ENCODE measurements around the gene CCDC187. TPM values are rescaled to one million over a fixed set of nuclear protein-coding genes. Genes with fewer than 3 reads are reported as not detected.

Gene CCDC187
- total and polyA plus RNA-seq, 2 of the 13 experiments (the other 11 are each of a cell fraction or from before 2014, with no cell fraction given): 0.03 to 0.13 TPM

DNA sequence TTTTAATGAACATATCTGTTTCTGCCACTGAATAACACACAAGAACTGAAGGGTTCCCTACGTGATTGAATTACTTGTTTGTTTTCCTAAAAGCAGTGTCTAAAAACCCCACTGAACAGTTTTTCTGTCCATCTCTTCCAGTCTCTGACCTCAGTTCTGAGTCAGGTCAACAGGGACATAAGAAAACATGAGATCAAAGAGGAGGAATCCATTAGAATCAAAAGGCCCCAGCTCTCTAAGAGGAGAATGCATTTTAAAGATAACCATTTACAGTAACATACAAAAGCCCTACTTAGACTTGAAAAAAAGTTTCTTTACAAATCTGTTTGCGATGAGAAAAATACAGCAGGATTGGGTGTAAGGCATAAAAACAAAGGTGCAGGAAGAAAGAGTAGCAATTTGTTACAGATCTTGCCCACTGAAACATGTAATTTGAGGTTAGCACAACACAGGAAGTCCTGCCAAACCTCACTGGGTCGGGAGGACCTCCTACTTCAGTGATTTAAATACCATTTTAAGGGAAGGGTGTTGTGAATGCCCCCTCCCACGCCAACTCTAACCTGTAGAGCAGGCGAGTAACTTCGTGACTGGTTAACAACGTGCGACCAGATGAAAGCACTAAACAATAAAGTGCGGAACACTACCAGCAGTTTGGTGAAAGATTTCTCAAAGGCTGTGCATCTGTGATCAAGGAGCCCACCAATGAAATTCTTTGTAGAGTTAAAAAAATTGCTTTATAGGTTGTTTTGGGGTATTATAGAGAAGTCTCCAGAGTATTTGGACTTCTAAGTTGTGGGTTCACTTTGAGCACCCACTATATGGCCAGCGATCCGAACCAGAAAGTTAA, 59.5 kb downstream of the CCDC187 start (continued):
- TF ChIP-seq ZFAT (CRISPR knock-in tag; conservative IDR thresholded peaks at IDR 0.05) (no peak), TEAD3 (CRISPR knock-in tag; optimal IDR thresholded peaks at IDR 0.05; ENCODE audit: borderline replicate concordance) (no peak), MXD4 (CRISPR knock-in tag; IDR thresholded peaks at IDR 0.05) (no peak), SP2 (CRISPR knock-in tag; IDR thresholded peaks at IDR 0.05) (no peak), ZBTB7A (CRISPR knock-in tag; IDR thresholded peaks at IDR 0.05) (no peak), ZSCAN29 (CRISPR knock-in tag; conservative IDR thresholded peaks at IDR 0.05) (no peak), ZNF446 (CRISPR knock-in tag; IDR thresholded peaks at IDR 0.05) (no peak), CREB1 (IDR thresholded peaks at IDR 0.05) (no peak), CREB1 (CRISPR knock-in tag; IDR thresholded peaks at IDR 0.05) (0 out of 2 replicates have a peak, but pooled peaks have one; percentile 19), ZNF160 (CRISPR knock-in tag; IDR thresholded peaks at IDR 0.05) (no peak), SAFB2 (CRISPR knock-in tag; IDR thresholded peaks at IDR 0.05; ENCODE audit: borderline replicate concordance, low read depth) (no peak), E2F1 (CRISPR knock-in tag; IDR thresholded peaks at IDR 0.05) (no peak), HCFC1 (IDR thresholded peaks at IDR 0.05; ENCODE audit: low read depth, low read length) (no peak), KDM2A (CRISPR knock-in tag; IDR thresholded peaks at IDR 0.05; ENCODE audit: borderline replicate concordance, low read depth) (no peak), ZNF296 (CRISPR knock-in tag; conservative IDR thresholded peaks at IDR 0.05) (no peak), ZNF292 (CRISPR knock-in tag; IDR thresholded peaks at IDR 0.05; ENCODE audit: borderline replicate concordance, low read depth) (no peak)
- TF ChIP-seq, protein P1, sequence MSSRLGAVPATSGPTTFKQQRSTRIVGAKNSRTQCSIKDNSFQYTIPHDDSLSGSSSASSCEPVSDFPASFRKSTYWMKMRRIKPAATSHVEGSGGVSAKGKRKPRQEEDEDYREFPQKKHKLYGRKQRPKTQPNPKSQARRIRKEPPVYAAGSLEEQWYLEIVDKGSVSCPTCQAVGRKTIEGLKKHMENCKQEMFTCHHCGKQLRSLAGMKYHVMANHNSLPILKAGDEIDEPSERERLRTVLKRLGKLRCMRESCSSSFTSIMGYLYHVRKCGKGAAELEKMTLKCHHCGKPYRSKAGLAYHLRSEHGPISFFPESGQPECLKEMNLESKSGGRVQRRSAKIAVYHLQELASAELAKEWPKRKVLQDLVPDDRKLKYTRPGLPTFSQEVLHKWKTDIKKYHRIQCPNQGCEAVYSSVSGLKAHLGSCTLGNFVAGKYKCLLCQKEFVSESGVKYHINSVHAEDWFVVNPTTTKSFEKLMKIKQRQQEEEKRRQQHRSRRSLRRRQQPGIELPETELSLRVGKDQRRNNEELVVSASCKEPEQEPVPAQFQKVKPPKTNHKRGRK (CRISPR knock-in tag; IDR thresholded peaks at IDR 0.05): no peak
- TF ChIP-seq, protein P2, sequence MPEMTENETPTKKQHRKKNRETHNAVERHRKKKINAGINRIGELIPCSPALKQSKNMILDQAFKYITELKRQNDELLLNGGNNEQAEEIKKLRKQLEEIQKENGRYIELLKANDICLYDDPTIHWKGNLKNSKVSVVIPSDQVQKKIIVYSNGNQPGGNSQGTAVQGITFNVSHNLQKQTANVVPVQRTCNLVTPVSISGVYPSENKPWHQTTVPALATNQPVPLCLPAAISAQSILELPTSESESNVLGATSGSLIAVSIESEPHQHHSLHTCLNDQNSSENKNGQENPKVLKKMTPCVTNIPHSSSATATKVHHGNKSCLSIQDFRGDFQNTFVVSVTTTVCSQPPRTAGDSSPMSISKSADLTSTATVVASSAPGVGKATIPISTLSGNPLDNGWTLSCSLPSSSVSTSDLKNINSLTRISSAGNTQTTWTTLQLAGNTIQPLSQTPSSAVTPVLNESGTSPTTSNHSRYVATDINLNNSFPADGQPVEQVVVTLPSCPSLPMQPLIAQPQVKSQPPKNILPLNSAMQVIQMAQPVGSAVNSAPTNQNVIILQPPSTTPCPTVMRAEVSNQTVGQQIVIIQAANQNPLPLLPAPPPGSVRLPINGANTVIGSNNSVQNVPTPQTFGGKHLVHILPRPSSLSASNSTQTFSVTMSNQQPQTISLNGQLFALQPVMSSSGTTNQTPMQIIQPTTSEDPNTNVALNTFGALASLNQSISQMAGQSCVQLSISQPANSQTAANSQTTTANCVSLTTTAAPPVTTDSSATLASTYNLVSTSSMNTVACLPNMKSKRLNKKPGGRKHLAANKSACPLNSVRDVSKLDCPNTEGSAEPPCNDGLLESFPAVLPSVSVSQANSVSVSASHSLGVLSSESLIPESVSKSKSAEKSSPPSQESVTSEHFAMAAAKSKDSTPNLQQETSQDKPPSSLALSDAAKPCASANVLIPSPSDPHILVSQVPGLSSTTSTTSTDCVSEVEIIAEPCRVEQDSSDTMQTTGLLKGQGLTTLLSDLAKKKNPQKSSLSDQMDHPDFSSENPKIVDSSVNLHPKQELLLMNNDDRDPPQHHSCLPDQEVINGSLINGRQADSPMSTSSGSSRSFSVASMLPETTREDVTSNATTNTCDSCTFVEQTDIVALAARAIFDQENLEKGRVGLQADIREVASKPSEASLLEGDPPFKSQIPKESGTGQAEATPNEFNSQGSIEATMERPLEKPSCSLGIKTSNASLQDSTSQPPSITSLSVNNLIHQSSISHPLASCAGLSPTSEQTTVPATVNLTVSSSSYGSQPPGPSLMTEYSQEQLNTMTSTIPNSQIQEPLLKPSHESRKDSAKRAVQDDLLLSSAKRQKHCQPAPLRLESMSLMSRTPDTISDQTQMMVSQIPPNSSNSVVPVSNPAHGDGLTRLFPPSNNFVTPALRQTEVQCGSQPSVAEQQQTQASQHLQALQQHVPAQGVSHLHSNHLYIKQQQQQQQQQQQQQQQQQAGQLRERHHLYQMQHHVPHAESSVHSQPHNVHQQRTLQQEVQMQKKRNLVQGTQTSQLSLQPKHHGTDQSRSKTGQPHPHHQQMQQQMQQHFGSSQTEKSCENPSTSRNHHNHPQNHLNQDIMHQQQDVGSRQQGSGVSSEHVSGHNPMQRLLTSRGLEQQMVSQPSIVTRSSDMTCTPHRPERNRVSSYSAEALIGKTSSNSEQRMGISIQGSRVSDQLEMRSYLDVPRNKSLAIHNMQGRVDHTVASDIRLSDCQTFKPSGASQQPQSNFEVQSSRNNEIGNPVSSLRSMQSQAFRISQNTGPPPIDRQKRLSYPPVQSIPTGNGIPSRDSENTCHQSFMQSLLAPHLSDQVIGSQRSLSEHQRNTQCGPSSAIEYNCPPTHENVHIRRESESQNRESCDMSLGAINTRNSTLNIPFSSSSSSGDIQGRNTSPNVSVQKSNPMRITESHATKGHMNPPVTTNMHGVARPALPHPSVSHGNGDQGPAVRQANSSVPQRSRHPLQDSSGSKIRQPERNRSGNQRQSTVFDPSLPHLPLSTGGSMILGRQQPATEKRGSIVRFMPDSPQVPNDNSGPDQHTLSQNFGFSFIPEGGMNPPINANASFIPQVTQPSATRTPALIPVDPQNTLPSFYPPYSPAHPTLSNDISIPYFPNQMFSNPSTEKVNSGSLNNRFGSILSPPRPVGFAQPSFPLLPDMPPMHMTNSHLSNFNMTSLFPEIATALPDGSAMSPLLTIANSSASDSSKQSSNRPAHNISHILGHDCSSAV (CRISPR knock-in tag; IDR thresholded peaks at IDR 0.05; ENCODE audit: borderline replicate concordance): no peak
